GM03348 (cell line): ENCODE measurements around the gene MASP1.

Experiments
- DNase-seq: peaks from one replicate; pipeline ENCODE4 v3.0.0; 2012; ENCODE audit warnings: low spot score

The MASP1 gene

DNA sequence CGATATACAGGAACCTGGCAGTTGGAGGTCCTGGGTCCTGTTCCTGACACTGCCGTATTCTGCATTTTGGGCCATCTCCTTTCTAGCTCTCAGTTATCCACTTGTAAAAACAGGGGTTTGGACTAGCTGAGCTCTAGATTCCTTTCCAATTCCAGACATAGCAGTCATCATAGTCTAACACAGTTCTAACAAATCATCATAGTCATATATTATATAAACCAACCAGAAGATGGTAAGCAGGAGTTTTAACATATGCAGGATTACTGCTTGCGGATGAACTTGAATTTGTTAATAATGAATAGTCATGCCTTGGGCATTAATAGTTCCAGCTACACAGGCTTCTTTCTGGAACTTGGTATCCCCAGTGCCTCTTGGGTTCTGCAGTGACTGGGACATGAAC lies 26.6 kb downstream of the MASP1 start:
- DNase-seq = no peak

DNA sequence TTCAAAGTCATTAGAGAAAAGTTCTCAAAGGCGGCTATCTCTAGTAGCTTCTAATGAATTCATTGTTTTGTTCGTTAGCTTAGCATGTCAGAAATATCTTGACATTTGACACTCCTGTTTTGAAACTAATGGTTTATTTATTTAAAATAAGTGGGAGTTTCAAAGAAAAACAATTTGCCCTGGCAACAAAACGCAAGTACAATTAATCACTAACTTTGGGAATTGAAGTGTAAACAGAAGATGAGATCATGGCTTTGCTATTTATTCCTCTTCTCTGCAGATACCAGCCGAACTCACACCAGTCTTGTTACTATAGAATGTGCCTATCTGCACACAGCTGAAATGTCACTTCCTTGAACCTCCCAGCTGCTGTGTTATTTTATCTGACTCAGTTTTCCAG lies 27.5 kb downstream of the MASP1 start:
- DNase-seq = peak; percentile 55

DNA sequence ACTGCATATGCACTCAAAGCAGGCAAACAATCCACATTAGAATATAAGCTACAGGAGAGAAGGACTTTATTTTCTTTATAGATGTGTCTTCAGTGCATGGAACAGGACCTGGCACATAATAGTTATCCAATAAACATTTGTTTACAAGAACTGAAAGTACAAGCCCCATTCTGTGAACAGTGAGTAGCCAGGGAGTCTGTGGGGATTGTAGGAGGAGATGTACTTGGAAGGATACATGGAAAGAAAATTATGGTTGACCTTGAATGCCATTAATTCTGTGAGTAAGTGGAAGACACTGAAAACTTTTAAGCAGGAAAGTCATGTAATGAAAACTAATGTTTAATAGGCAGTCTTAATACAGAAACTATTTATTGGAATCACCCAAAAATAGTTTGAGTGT lies 28.3 kb downstream of the MASP1 start:
- no peak for DNase-seq

DNA sequence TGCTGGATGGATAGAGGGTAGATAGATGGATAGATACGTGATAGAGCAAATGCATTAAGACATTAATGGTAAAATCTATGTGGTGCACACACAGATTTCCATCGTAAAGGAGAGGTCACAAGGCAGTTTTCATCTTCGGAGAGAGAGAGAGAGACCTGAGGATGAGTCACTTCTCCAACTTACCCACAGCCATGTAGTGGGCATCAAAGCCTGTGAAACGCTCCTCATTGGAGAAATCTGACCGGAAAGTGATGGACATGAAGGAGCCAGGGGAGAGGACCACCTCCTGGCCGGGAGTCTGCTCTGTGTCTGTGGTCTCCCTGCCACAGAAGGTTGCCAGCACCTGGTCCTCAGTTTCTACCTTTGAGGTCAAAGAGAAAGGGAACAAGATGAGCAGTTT lies 29.2 kb downstream of the MASP1 start:
- no peak for DNase-seq

DNA sequence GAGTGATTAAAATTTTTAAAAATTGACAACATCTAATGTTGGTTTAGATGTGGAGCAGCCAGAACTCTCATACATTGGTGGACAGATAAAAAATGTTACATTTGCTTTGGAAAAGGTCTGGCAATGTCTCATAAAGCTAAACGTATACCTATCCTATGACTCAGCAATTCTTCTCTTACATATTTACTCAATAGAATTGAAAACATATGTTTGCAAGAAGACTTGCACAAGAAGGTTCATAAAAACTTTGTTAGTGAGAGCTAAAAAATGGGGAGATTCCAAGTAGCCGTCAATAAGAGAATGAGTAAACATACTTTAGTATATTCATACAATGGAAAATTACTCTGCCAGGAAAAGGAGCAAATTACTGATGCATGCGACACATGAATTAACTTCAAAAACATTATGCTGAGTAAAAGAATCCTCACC lies 30.0 kb downstream of the MASP1 start:
- peak; percentile 47 for DNase-seq

DNA sequence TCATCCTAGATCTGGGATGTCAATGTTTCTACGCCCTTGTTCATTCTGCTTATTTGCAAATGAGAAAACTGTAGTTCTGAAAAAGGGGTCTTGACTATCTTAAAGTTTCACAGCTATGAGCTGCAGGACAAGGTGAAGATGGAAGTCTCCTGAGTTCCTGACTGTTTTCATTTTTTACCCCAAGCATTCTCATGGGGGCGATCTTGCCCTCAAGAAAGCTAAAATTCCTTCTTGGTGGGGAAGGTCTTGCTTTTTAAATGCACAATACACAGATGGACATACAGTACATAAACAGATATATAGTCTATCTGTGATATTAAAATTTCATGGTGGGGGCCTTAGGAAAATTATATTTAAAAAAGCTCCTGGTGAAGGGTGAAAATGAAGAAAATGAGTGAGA lies 32.4 kb downstream of the MASP1 start:
- DNase-seq = no peak

DNA sequence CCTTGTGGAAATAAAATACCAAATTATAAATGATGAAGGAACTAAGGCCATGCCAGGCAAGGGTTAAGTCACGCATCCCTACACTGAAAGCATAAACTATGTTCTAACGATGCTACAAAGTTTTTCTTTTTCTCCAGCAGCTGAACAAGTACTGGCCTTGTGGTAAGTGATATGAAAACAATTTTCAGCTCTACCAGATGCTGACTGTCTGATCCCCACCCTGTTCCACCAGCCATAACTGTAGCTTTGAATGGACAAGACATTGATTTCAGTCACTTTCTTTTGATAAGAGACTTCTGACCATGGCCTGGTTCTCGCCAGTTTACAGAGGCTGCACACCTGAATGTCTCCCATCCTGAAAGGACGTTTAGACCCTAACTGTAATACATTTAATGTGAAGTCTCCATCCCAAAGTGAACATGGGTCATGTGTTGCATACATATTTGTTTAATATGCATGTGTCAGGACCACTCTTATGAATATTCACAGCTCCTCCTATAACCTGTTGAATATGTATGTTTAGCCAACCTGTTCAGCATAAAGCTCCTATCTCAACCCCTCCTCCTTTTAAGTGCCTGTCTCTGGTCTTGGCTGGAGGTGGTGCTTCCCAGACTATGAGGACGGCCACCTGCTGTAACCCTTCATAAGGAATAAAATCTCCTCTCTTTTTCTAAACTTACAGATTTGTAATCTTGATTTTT lies 33.4 kb downstream of the MASP1 start:
- no peak for DNase-seq

DNA sequence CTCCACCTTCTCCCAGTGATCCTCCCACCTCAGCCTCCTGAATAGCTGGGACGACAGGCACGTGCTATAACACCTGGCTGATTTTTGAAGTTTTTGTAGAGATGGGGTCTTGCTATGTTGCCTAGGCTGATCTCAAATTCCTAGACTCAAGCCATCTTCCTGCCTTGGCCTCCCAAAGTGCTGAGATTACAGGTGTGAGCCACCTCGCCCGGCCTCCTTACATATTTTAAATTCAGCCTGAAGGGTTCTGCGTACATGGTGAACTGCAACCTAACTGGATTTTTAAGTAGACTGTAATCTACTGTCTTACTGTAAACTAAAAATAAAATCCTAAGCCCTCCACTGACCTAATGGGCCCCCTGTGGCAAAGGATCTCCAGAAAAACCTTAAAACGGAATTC lies 34.1 kb downstream of the MASP1 start:
- DNase-seq = no peak

DNA sequence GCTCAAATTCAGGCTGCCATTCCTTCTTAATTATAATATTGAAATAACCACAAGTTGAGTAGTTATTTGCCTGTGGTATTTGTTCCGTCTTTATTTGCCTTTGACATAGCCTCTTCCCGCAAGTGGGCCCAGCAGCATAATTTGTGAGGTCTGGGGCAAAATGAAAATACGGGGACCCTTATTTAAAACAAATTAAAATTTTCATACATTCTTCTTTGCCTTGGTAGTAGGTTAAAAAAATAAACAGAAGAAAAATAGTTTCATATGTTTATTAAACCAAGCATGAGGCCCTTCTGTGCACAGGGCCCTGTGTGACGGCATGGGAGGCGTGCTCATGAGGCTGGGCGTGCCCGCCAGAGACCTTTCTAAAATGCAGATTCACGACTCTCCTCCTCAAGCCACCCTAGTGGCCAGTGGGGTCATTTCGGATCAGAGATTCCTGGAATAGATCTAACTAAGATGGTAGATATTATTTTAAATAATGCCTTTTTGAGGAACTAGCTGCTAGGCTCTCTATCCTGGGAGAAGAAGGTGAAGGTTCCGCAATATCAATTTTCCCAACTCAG lies 35.4 kb downstream of the MASP1 start:
- DNase-seq = no peak

DNA sequence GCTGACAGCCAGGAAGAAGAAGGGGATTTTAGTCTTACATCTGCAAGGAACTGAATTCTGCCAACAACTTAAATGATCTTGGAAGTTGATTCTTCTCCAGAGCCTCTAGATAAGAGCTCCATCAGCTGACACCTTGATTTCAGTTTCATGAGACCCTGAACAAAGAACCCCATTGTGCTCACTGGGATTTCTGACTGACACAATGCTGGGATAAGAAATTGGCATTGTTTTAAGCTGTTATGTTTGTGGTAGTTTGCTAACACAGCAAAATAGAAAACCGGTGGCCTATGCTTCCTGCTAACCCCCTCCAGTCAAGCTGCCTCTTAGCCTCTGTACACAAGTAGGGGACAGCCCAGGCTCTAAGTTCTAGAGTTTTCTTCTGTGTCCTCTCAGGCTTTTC lies 36.2 kb downstream of the MASP1 start:
- DNase-seq = no peak

DNA sequence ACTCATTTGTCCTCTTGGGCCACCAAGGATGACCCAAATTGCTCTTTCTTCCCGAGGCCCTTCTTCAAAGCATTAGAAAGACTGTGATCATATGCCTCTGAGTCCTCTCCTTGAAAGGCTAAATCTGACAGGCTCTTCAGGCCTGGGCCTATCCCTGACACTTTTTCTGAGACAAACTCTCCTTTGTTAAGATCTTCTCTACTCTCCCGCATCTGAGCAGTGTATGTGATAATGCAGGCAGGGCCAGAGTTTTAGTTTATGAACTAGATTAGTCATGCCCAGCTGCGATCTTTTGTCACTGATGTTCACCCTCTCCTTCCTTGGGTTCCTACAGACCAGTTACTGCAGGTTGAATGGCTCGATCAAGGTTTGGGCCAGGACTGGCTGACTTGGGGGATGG lies 39.2 kb downstream of the MASP1 start:
- DNase-seq = no peak

DNA sequence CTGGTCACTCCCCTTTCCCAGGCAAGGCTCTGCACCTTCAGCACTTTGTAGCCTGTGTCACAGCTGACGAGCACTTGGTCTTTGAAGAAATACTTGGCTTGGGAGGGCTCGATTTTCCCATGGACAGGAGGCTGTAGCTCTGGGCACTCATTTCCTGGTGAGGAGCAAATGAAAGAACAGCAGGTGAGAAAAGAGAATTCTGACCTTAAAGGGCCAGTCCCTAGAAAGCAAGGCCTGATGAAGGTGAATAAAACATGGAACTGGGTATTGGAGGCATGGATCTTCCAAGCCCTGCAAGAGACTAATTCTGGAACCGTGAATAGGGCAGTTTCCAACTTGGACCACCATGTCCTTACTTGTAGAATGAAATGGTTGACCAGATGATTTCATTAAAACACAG lies 39.9 kb downstream of the MASP1 start:
- DNase-seq = no peak

DNA sequence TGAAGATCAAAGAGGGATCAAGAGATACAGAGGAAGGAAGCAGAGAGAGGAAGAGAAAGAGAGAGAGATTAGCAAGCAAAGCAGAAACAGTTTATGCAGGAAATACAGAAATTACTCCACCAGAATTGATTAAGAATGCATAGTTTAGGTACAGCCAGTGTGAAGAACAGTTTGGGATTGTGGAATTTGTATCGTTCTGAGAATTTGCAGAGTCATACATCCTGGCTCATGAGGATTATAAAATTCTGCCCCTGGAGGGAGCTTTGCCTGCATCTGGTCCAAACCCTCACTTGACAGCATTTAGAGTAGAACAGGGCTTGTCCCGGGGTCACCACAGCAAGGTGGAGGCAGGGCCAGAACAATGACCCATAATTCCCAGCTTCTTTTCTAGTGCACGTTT lies 44.1 kb downstream of the MASP1 start:
- no peak for DNase-seq

DNA sequence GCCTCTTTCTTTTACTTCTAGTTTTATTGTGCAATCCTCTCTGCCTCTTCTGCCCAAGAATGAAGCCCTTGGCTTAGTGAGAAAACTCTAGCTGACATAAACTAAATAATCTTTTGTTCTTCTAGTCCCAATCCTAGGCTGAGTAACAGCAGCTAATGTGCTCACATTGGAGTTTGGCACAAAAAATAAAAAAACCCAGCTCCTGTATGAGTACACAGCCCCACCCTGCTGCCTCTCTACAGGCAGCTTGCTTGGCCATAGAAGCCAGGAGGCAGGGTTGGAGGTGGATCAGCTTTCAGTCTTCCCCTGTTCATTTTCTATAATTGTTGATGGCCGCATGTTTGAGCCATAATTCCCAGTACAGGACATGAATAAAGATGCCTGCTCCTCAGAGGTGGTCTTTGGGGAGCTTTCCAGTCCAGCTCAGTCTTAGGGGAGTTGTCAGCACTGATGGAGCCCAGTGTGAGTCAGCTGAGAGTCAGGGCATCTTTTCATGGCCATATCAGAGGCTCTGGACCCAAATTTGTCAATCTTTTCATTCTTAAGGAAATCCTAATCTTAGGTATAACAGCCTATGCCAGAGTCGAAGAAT lies 47.5 kb downstream of the MASP1 start:
- peak; percentile 53 for DNase-seq

DNA sequence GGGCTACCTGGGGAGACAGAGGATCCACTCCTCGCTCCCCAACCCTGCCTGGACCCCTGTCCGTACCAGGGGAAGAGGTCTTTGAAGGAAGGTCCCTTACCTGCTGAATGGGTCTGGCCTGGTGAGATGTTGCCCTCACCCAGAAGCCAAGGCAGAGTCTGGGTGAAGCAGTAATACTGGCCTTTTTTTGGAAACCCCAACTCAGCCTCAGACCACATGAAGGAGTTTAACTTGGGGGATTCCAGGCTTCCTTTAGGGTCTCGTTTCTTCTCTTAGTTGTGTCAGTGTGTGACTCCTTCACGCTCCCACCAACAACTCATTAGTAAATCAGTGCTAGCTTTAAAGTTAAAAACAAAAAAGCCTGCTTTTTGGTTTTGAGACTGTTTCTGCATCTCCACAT lies 48.6 kb downstream of the MASP1 start:
- no peak for DNase-seq

DNA sequence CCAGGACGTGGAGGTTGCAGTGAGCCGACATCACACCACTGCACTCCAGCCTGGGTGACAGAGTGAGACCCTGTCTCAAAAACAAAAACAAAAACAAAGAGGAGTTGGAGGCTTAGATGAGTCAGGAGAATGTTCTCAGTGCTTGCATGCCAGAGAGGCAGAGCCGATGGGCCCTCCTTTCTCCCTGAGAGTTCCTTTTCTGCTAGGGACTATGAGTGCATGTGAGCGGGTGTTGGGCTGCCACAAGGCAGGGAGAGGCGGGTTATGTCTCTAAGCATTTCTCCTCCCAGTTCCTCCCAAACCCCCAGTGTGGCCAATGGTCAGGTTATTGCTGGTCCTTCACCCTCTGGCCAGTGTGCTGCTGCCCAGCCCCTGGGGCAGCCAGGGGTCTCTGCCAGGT lies 49.1 kb downstream of the MASP1 start:
- DNase-seq = peak; percentile 21

DNA sequence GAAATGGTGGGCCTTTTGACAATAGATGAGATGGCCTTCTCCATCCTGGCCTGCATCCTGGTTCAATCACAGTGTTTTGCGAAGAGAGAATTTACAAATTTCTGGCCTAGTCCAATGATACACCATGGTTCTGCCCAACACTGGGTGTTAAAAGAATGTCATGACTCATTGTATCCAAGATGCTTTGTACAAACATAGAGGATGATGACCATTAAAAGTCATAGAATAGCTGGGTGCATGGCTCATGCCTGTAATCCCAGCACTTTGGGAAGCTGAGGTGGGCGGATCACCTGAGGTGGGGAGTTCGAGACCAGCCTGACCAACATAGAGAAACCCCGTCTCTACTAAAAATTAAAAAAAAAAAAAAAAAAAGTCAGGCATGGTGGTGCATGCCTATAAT lies 52.7 kb downstream of the MASP1 start:
- peak; percentile 22 for DNase-seq

DNA sequence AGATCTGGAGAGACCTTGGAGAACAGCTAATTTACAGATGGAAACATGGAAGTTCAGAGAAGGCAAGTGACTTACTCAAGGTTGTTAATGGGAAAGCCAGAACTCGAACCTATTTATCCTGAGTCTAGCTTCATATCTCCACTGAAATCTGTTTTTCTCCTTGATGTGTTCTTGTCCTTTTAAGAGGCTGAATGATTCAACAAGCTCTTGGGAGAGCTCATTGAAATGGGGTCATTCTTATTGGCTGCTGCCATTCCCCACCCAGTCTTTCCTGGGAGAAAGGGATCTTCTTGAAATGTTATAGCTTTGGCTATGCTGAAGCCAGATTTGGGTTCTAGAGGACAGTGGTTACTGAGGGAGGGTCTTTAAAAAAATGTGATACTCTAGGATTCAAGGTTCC lies 53.3 kb downstream of the MASP1 start:
- DNase-seq = no peak

DNA sequence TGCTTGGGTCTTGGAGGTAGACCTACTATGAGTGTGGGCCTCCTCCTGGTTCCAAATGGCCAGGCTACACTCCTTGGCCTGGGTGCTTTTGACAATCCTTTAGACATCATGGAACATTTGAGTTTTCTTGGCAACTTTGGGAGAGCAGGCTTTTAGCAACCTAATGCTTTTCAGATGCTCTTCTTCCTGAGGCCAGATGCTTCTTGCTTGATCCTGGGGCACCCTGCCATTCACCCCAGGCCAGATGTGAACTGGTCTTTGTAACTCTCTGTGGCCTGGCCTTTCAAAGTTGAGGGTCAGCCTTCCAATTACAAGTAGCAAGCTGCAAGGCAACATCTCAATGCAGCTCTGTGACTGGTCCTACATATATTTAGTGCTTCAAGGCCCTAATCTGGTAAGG lies 53.8 kb downstream of the MASP1 start:
- no peak for DNase-seq

DNA sequence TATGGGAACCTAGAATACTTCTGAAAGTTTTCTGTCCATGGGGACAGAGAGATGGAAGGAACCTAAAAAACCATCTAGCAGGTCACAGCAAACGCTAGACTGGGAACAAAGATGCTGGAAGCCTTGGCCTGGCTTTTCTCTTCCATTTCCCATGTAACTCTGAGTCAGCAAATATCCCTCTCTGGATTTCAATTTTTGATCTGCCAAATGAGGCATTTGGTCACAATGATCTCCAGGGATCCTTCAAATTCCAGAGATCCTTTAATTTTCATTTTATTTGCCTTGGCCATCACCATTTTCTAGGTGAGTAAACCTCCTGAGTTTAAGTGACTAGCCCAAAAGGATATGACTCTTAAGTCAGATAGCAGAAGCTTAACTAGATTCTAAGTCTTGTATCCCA lies 54.6 kb downstream of the MASP1 start:
- DNase-seq = no peak

DNA sequence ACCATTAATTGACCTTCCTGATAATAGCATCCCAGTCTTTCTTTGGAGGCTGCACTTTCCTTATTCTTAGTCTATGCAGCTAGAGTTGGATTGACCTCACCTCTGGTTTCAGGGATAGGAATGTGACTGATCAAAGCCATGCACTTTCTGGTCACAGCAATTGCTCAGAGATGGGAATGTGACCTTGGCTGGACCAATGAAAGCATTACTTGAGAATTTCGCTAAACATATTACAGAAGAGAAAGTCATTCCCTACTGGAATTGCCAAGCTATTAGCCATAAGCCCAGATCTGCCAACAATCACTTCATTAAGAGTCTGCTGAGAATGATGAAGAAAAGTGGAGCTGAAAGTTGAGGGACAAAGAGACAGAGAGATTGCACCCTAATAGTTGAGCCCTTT lies 61.5 kb downstream of the MASP1 start:
- no peak for DNase-seq

DNA sequence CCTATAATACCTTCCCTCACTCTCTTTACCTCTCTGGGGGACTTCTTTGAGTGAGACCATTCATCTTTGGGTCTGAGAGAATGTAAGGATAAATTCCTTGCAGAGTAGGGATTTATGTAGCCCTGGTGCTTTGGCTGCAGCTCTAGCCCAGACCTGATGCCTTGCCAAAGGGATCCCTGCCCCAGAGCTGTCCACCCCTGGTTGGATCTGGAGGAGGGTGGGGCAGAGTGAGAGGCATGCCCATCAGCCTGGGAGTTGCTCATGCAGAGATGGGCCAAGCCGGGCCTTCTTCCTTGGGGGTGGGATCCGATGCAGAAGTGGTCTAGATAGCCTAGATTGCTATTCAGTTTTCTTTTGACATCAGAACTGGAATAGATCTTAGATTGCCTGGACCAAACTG lies 62.8 kb downstream of the MASP1 start:
- DNase-seq = no peak

DNA sequence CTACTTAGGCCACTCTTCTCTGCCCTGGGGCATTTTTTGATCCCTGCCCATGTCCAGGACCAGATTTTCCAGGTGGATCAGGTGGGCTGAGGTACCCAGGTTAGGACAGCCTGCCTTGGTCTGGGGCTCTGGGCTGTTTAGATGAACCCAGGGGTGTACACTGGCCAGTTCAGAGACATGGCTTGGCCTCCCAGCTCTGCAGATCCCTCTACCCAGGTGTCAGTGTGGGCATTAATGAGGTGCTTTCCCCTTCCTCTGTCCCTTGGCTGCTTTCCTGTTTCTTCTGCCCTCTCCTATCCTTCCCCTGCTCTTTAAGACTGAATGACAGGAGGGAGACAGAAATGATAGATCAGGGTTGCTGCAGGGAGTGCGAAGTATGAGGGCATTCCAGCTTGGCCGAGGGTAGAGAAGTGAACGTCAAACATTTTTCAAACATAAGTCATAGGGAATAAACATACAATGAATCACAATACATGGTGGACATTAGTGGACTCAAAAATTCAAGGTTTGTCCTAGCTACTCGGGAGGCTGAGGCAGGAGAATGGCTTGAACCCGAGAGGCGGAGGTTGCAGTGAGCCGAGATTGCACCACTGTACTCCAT lies 63.8 kb downstream of the MASP1 start:
- DNase-seq = peak; percentile 76

DNA sequence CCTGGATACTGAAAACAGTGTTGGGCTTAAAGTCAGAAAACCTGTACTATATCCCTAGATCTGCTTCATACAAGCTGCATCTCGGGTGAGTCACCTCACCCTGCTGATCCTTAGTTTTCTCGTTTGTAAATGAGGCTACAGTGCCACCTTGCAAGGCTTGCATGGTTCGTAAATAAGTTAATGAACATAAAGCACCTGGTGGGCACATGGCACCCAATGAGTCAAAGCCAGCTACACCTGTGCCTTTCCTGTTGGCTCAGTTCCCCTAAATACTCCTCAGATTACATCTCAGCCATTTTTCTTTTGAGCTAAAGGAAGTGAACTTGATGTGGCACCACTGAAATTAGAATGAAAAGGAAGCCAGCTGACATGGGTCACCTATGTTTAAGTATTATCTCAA lies 67.7 kb downstream of the MASP1 start:
- DNase-seq = no peak
